Progenitor cell of endocrine pancreas (in vitro differentiated cells): ENCODE measurements around the gene KIF16B. TPM values are rescaled to one million over a fixed set of nuclear protein-coding genes. Genes with fewer than 3 reads are reported as not detected.

ENCODE experiments used
- DNase-seq: peaks from one replicate; pipeline ENCODE4 v3.0.0; 2021; ENCODE audit warnings: low spot score; ENCODE audit not compliant: unreplicated experiment
- H3K27ac Mint-ChIP-seq: 2 replicates; pipeline ENCODE4 v1.8.0; 2021; ENCODE audit warnings: mild to moderate bottlenecking, moderate library complexity, mixed read lengths
- H3K27me3 Mint-ChIP-seq: 2 replicates; pipeline ENCODE4 v1.8.0; 2021; ENCODE audit warnings: mixed read lengths
- H3K36me3 Mint-ChIP-seq: 2 replicates; pipeline ENCODE4 v1.8.0; 2022; ENCODE audit warnings: mixed read lengths; ENCODE audit not compliant: insufficient read depth
- H3K4me1 Mint-ChIP-seq: 2 replicates; pipeline ENCODE4 v1.8.0; 2021; ENCODE audit warnings: low read depth, mixed read lengths
- H3K4me3 Mint-ChIP-seq: 2 replicates; pipeline ENCODE4 v1.8.0; 2021; ENCODE audit warnings: low read depth, mild to moderate bottlenecking, moderate library complexity, mixed read lengths
- H3K9me3 Mint-ChIP-seq: 2 replicates; pipeline ENCODE4 v1.8.0; 2021; ENCODE audit warnings: low read depth, mixed read lengths
- total RNA-seq: library from RNA; stranded (reverse); gene quantifications from 2 replicates; pipeline ENCODE4 v1.2.1, GENCODE V29; 2021
- TF ChIP-seq, protein P1 (sequence below): fragments of 200-600 bp; sonication (generic); IDR thresholded peaks from one replicate; pipeline ENCODE4 v1.5.0; 2021; ENCODE audit warnings: antibody characterized with exemption, mild to moderate bottlenecking; ENCODE audit not compliant: unreplicated experiment

KIF16B gene
- total RNA-seq, 1 donor from 2014 or later, result 10.8 TPM

DNA sequence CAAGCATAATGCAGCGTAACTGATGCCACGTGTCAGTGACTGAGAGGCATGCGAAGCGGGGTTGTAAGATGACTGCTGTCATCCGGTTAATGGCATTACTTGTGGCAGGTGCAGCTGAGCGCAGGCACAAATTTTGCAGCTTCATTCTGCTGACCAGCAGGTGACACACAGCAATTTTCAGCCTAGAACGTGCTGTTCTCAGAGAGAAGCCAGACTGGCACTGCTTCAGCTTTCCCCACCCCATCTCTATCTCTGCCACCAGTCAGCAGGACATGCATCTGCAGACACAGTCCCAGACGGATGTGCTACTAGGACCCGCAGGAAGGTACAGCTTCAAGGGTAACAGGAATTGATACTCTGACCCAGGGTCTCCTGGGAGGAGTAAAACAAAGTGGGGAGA is 221.8 kb downstream of the KIF16B start:
- Mint-ChIP-seq H3K27ac (no peak overlapping the region), H3K4me3 (no peak overlapping the region), H3K27me3 (no peaks in the 10 kb centered on the region), H3K36me3 (peaks cover 3% of the 10 kb centered on the region), H3K9me3 (no peaks in the 10 kb centered on the region), H3K4me1 (no peaks in the 10 kb centered on the region)
- TF ChIP-seq, protein P1, sequence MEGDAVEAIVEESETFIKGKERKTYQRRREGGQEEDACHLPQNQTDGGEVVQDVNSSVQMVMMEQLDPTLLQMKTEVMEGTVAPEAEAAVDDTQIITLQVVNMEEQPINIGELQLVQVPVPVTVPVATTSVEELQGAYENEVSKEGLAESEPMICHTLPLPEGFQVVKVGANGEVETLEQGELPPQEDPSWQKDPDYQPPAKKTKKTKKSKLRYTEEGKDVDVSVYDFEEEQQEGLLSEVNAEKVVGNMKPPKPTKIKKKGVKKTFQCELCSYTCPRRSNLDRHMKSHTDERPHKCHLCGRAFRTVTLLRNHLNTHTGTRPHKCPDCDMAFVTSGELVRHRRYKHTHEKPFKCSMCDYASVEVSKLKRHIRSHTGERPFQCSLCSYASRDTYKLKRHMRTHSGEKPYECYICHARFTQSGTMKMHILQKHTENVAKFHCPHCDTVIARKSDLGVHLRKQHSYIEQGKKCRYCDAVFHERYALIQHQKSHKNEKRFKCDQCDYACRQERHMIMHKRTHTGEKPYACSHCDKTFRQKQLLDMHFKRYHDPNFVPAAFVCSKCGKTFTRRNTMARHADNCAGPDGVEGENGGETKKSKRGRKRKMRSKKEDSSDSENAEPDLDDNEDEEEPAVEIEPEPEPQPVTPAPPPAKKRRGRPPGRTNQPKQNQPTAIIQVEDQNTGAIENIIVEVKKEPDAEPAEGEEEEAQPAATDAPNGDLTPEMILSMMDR, result no peak
- DNase-seq, result no peak

DNA sequence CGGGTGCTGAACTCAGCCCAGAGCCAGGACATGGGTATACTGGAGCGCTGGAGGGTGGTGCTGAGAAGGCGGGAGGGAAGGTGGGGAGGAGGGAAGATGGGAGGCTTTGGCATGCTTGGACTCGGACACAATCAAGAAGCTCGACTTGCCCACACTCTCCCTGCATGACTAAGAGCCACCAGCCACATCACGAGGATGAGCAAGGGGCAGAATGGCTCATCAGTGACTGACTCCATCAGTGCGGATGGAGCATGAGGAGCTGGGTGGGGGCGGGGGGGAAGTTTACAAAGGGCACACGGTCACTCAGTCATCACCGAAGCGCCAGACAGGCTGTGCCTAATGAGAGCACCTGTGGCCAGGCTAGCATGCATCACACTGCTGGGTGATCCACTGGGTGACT is 222.8 kb downstream of the KIF16B start:
- Mint-ChIP-seq H3K4me3 (no peak overlapping the region), H3K4me1 (no peaks in the 10 kb centered on the region), H3K27ac (no peak overlapping the region), H3K36me3 (peaks cover 1% of the 10 kb centered on the region), H3K27me3 (no peaks in the 10 kb centered on the region), H3K9me3 (no peaks in the 10 kb centered on the region)
- no peak for DNase-seq
- TF ChIP-seq, protein P1, result no peak

DNA sequence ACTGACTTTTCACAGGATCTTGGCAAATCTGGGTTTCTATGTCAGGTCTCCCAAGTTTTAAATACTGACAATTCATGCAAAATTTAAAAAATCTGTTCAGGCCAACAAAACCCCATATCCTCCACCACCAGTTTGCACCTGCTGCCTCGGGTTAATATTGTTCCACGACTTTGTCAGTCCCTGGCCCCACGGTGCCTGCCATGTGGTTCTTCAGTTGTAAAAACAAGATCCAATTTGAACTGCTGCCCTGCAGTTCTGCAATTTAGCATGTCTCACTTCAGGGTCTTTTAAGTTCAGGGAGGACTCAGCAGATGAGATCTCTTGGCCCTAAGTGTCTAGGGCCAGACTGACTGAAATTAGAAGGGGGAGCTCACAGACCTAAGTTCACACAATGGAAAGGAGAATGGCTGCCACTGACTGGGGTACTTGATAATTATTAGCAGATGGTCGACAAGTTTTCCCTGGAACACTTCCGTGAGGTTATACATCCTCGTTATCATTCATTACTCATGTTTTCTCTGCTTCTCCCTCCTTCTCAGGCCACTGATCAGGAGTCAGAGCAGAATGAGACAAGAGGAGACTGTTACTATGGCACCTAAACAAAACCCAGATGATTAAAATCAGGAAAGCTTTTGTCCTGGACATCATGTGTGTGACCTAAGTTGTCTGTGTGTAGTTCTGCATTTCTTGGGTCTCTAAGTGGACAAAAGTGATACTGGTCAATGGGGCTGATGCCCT is 223.6 kb downstream of the KIF16B start:
- no peak overlapping the region for H3K4me3 Mint-ChIP-seq
- peaks cover 1% of the 10 kb centered on the region for H3K36me3 Mint-ChIP-seq
- H3K9me3 Mint-ChIP-seq, result no peaks in the 10 kb centered on the region
- no peaks in the 10 kb centered on the region for H3K27me3 Mint-ChIP-seq
- H3K27ac Mint-ChIP-seq, result no peak overlapping the region
- H3K4me1 Mint-ChIP-seq, result no peaks in the 10 kb centered on the region
- TF ChIP-seq, protein P1, result no peak
- DNase-seq, result no peak

DNA sequence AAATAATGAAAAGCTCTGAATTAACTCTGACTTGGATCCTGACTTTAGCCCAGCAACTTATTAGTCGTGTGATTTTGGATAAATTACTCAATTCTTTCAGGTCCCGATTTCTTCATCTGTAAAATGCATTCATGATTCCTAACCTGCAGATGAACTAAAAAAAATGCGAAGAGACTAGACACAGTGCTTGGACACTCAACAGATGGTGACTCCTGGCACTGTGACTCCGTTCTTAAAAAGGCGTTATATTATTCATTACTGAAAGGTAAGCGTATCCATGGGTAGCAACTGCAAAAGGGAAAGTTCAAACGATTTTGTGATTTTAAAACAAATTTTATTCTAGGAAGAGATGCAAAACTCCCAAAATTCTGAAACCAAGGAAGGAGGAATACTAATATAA is 226.3 kb downstream of the KIF16B start:
- H3K9me3 Mint-ChIP-seq, result no peaks in the 10 kb centered on the region
- no peak overlapping the region for H3K27ac Mint-ChIP-seq
- TF ChIP-seq, protein P1, result no peak
- no peaks in the 10 kb centered on the region for H3K36me3 Mint-ChIP-seq
- no peak overlapping the region for H3K4me3 Mint-ChIP-seq
- no peak for DNase-seq
- no peaks in the 10 kb centered on the region for H3K27me3 Mint-ChIP-seq
- peaks cover 2% of the 10 kb centered on the region for H3K4me1 Mint-ChIP-seq

DNA sequence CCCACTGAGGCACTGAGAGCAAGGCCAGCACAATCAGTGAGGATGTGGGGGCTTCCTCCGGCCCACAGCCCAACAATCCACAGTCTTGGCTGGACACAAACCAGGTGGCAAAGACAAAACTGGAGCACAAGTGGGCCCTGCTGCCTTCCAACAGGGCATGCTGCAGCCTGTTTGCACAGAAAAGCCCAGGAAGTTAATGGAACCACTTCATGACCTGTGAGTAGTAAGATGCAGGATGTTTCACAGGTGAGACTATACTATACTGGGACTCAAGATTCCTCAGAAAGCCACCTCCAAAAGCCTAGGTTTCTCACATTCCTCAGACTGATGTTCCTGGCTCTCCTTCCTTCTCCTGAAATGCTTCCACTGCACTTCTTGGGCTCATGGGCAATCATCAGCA is 235.5 kb downstream of the KIF16B start:
- no peaks in the 10 kb centered on the region for H3K27me3 Mint-ChIP-seq
- H3K9me3 Mint-ChIP-seq, result peaks cover 13% of the 10 kb centered on the region
- TF ChIP-seq, protein P1, result no peak
- DNase-seq, result no peak
- H3K4me1 Mint-ChIP-seq, result no peaks in the 10 kb centered on the region
- H3K36me3 Mint-ChIP-seq, result peaks cover 18% of the 10 kb centered on the region
- H3K4me3 Mint-ChIP-seq, result no peak overlapping the region
- H3K27ac Mint-ChIP-seq, result no peak overlapping the region
